KMS-11 (cell line): ENCODE results near the gene B3GNT3.

ENCODE experiments used
- H2AFZ ChIP-seq: fragments of 200-600 bp; sonication (generic); 2 replicates; pipeline ENCODE4 v1.6.1; 2016; ENCODE audit warnings: antibody characterized with exemption, mixed run types, low read depth
- H3K27ac ChIP-seq: fragments of 200-600 bp; sonication (generic); 2 replicates; pipeline ENCODE4 v1.6.1; 2016; ENCODE audit warnings: mild to moderate bottlenecking, mixed run types
- H3K27me3 ChIP-seq: fragments of 200-600 bp; sonication (generic); 2 replicates; pipeline ENCODE4 v1.6.1; 2017; ENCODE audit warnings: mild to moderate bottlenecking, low read depth, mixed run types, moderate library complexity; ENCODE audit not compliant: insufficient read depth
- H3K36me3 ChIP-seq: fragments of 200-600 bp; sonication (generic); 2 replicates; pipeline ENCODE4 v1.6.1; 2017; ENCODE audit warnings: mild to moderate bottlenecking, mixed run types; ENCODE audit not compliant: insufficient read depth
- H3K4me1 ChIP-seq: fragments of 200-600 bp; sonication (generic); 2 replicates; pipeline ENCODE4 v1.6.1; 2016; ENCODE audit warnings: mild to moderate bottlenecking, low read depth, mixed run types; ENCODE audit not compliant: poor library complexity, severe bottlenecking
- H3K4me2 ChIP-seq: fragments of 200-600 bp; sonication (generic); 2 replicates; pipeline ENCODE4 v1.7.0; 2016; ENCODE audit warnings: mild to moderate bottlenecking, mixed run types
- H3K4me3 ChIP-seq: fragments of 200-600 bp; sonication (generic); IDR thresholded peaks from 2 replicates; pipeline ENCODE4 v1.6.1; 2017; ENCODE audit warnings: low read depth, low read length, mixed read lengths; ENCODE audit not compliant: insufficient read depth
- H3K79me2 ChIP-seq: fragments of 200-600 bp; sonication (generic); 2 replicates; pipeline ENCODE4 v1.6.1; 2016; ENCODE audit warnings: low read depth, mixed run types; ENCODE audit not compliant: insufficient read depth
- H3K9ac ChIP-seq: fragments of 200-600 bp; sonication (generic); 2 replicates; pipeline ENCODE4 v1.6.1; 2016; ENCODE audit warnings: mild to moderate bottlenecking, mixed run types
- H4K20me1 ChIP-seq: fragments of 200-600 bp; sonication (generic); 2 replicates; pipeline ENCODE4 v1.6.1; 2016; ENCODE audit warnings: mild to moderate bottlenecking, mixed run types; ENCODE audit not compliant: insufficient read depth
- CTCF ChIP-seq: fragments of 200-600 bp; sonication (generic); conservative IDR thresholded peaks from 2 replicates; pipeline ENCODE4 v1.6.1; 2017; ENCODE audit warnings: low read depth, mild to moderate bottlenecking, antibody characterized with exemption, low read length, moderate library complexity, mixed read lengths

The B3GNT3 gene

DNA sequence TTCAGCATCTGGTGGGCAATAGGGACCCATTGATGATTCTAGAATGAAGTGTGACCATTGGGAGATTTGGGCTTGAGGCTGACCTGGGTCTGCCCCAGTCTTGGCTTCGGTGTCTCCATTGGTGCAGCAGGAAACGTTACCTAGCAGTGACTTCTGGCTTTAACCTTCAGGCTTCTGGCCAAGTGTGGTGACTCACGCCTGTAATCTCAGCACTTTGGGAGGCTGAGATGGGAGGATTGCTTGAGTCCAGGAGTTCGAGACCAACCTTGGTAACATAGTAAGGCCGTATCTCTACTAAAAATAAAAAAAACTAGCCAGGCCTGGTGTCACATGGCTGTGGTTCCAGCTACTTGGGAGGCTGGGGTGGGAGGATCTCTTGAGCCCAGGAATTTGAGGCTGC lies 36.4 kb upstream of the B3GNT3 start:
- Histone ChIP-seq H3K4me2 (no peak overlapping the region), H3K27me3 (no peaks in the 10 kb centered on the region), H3K36me3 (no peaks in the 10 kb centered on the region), H3K79me2 (no peaks in the 10 kb centered on the region), H3K4me1 (peaks cover 14% of the 10 kb centered on the region), H4K20me1 (no peaks in the 10 kb centered on the region), H2AFZ (no peak overlapping the region), H3K9ac (no peak overlapping the region), H3K27ac (no peak overlapping the region), H3K4me3 (no peak overlapping the region)
- TF ChIP-seq CTCF: no peak

DNA sequence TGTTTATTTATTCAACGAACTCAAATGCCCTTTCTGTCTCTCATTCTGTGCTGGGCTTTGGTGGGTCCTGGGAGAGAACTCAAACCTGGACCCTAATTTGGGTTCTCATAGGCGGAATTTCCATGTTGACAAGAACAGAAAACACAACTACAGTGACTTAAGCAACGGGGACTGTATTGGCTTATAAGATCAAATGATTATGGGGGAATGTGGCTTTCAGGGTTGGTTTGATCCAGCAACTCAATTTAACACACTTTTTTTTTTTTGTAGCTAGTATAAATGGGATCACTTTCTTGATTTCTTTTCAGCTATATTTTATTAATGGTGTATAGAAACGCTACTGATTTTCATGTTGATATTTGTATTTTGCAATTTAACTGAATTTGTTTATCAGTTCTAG lies 33.8 kb upstream of the B3GNT3 start:
- H4K20me1 ChIP-seq: no peaks in the 10 kb centered on the region
- H3K4me2 ChIP-seq: no peak overlapping the region
- H3K27ac ChIP-seq: no peak overlapping the region
- H3K4me1 ChIP-seq: no peaks in the 10 kb centered on the region
- H3K36me3 ChIP-seq: no peaks in the 10 kb centered on the region
- TF ChIP-seq CTCF: no peak
- no peak overlapping the region for H3K4me3 ChIP-seq
- H2AFZ ChIP-seq: no peak overlapping the region
- no peak overlapping the region for H3K9ac ChIP-seq
- H3K79me2 ChIP-seq: no peaks in the 10 kb centered on the region
- no peaks in the 10 kb centered on the region for H3K27me3 ChIP-seq

- Histone ChIP-seq H3K4me2 (no peak overlapping the region), H4K20me1 (no peaks in the 10 kb centered on the region), H3K36me3 (no peaks in the 10 kb centered on the region), H3K4me3 (no peak overlapping the region), H3K9ac (no peak overlapping the region), H3K27ac (no peak overlapping the region), H2AFZ (no peak overlapping the region), H3K79me2 (no peaks in the 10 kb centered on the region), H3K4me1 (no peaks in the 10 kb centered on the region), H3K27me3 (no peaks in the 10 kb centered on the region)
- no peak for TF ChIP-seq CTCF
These were observed 32.3 kb upstream of the B3GNT3 start for GRCh38 chr19:17762505-17763229.

DNA sequence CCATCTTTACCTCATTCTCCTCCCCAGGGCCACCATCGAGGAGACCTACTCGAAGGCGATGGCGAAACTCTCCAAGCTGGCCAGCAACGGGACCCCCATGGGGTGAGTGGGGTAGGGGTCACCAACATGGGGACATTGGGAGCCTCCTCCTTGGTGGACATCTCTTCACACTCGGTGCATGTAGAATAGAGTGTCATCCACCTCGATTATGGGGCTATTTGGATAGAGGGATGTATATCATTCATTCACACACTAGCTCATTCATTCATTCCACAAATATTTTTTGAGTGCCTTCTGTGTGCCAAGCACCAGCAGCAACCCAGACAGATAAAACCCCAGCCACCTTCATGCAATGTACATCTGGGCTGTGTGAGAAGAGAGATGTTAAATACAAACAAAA lies 30.6 kb upstream of the B3GNT3 start:
- H3K27ac ChIP-seq: no peak overlapping the region
- no peaks in the 10 kb centered on the region for H3K4me1 ChIP-seq
- no peak overlapping the region for H3K4me2 ChIP-seq
- no peaks in the 10 kb centered on the region for H3K36me3 ChIP-seq
- H3K27me3 ChIP-seq: no peaks in the 10 kb centered on the region
- TF ChIP-seq CTCF: no peak
- no peak overlapping the region for H2AFZ ChIP-seq
- H4K20me1 ChIP-seq: no peaks in the 10 kb centered on the region
- H3K9ac ChIP-seq: no peak overlapping the region
- no peaks in the 10 kb centered on the region for H3K79me2 ChIP-seq
- H3K4me3 ChIP-seq: no peak overlapping the region
